HepG2 (cell line): ENCODE results near the gene RMI2. TPM values are rescaled to one million over a fixed set of nuclear protein-coding genes. Genes with fewer than 3 reads are reported as not detected.
A peak's percentile ranks its signal among the peaks of the same experiment; 100 is the strongest.

Experiments
- ADNP ChIP-seq: sonication (generic); formaldehyde crosslinking; IDR thresholded peaks from 2 replicates; pipeline ENCODE4 v1.4.0; 2020; ENCODE audit warnings: missing genetic modification reagents
- ARNT2 ChIP-seq: sonication (generic); formaldehyde crosslinking; IDR thresholded peaks from 2 replicates; pipeline ENCODE4 v1.8.0; 2022; ENCODE audit warnings: mild to moderate bottlenecking, low read depth, missing genetic modification reagents, moderate library complexity
- ASH2L ChIP-seq: fragments of 300-600, 200-600 bp; sonication (generic); IDR thresholded peaks from 2 replicates; pipeline ENCODE4 v1.7.0; 2017; ENCODE audit warnings: low read depth, mild to moderate bottlenecking, moderate library complexity, mixed read lengths, low read length; ENCODE audit not compliant: insufficient read length
- DR1 ChIP-seq: sonication (generic); formaldehyde crosslinking; IDR thresholded peaks from 2 replicates; pipeline ENCODE4 v1.8.0; 2021; ENCODE audit warnings: mild to moderate bottlenecking, missing genetic modification reagents, inconsistent platforms
- HDAC1 ChIP-seq: sonication (generic); formaldehyde crosslinking; IDR thresholded peaks from 2 replicates; pipeline ENCODE4 v1.5.1; 2020; ENCODE audit warnings: mild to moderate bottlenecking, missing genetic modification reagents
- HIC2 ChIP-seq: sonication (generic); formaldehyde crosslinking; IDR thresholded peaks from 2 replicates; pipeline ENCODE4 v1.9.0; 2022; ENCODE audit warnings: low read depth, missing genetic modification reagents
- HMGXB3 ChIP-seq: sonication (generic); formaldehyde crosslinking; IDR thresholded peaks from 2 replicates; pipeline ENCODE4 v1.4.0; 2020; ENCODE audit warnings: missing genetic modification reagents, borderline replicate concordance
- KDM3A ChIP-seq: IDR thresholded peaks from 2 replicates; pipeline ENCODE4 v1.6.1; 2018; ENCODE audit warnings: low read depth, missing compliant biosample characterization
- KMT2B ChIP-seq: IDR thresholded peaks from 2 replicates; pipeline ENCODE4 v1.6.1; 2016; ENCODE audit warnings: missing genetic modification reagents, missing compliant biosample characterization
- NFE2 ChIP-seq: sonication (generic); formaldehyde crosslinking; IDR thresholded peaks from 2 replicates; pipeline ENCODE4 v1.4.0; 2020; ENCODE audit warnings: missing genetic modification reagents
- POGZ ChIP-seq: sonication (generic); formaldehyde crosslinking; IDR thresholded peaks from 2 replicates; pipeline ENCODE4 v1.4.0; 2020; ENCODE audit warnings: mild to moderate bottlenecking, missing genetic modification reagents
- PRPF4 ChIP-seq: fragments of 200-400 bp; formaldehyde crosslinking; IDR thresholded peaks from 2 replicates; pipeline ENCODE4 v1.6.1; 2016; ENCODE audit warnings: low read length, low read depth; ENCODE audit not compliant: poor library complexity, severe bottlenecking
- TFE3 ChIP-seq: IDR thresholded peaks from 2 replicates; pipeline ENCODE4 v1.6.1; 2016
- ZBTB37 ChIP-seq: sonication (generic); formaldehyde crosslinking; IDR thresholded peaks from 2 replicates; pipeline ENCODE4 v1.4.0; 2020; ENCODE audit warnings: mild to moderate bottlenecking, missing genetic modification reagents
- ZMYM3 ChIP-seq: sonication (generic); formaldehyde crosslinking; IDR thresholded peaks from 2 replicates; pipeline ENCODE4 v1.5.1; 2020; ENCODE audit warnings: mild to moderate bottlenecking, missing genetic modification reagents
- ZNF180 ChIP-seq: sonication (generic); formaldehyde crosslinking; IDR thresholded peaks from 2 replicates; pipeline ENCODE4 v1.4.0; 2020; ENCODE audit warnings: low read depth, missing genetic modification reagents, borderline replicate concordance
- polyA plus RNA-seq, 8 experiments: library from polyadenylated mRNA; depleted of rRNA in 3 of 8; stranded (reverse) in 7 of 8; unstranded in 1 of 8; fragments of >200 nt; fragmentation: Illumina TruSeq in 4 of 8; extraction: Trizol in 4 of 8; gene quantifications; 2 replicates each; pipeline versions ENCODE4 v1.2.1 to v1.2.3, GENCODE V29; 2011 to 2016; ENCODE audit warnings: low read depth in 4 of 8, missing spikeins in 1 of 8, mixed read lengths in 1 of 8; ENCODE audit not compliant: insufficient read depth in 1 of 8
- total RNA-seq, 5 experiments: library from RNA; depleted of rRNA; stranded (reverse); fragments of >200 nt; fragmentation: Illumina TruSeq; extraction: Trizol; gene quantifications; 2 replicates each; pipeline ENCODE4 v1.2.3, GENCODE V29; 2016; ENCODE audit warnings: low read depth in 1 of 5
- TF ChIP-seq, protein P1 (sequence below): sonication (generic); formaldehyde crosslinking; IDR thresholded peaks from 2 replicates; pipeline ENCODE4 v1.4.0; 2020; ENCODE audit warnings: missing genetic modification reagents

RMI2 gene
- total and polyA plus RNA-seq, 2 of the 13 experiments (the other 11 are each of a cell fraction or from before 2014, with no cell fraction given), result 24.5 to 55.7 TPM

GRCh38 chr16:11303405-11304138, 41.7 kb upstream of the RMI2 start (continued):
- TF ChIP-seq HMGXB3 (CRISPR knock-in tag) (no peak), POGZ (no peak), NFE2 (CRISPR knock-in tag) (no peak), HIC2 (CRISPR knock-in tag) (peak; percentile 64; the same call in 1 of the 2 replicates), ZMYM3 (0 out of 2 replicates have a peak, but pooled peaks have one; percentile 59), ZNF180 (no peak), ARNT2 (0 out of 2 replicates have a peak, but pooled peaks have one; percentile 35), ADNP (CRISPR knock-in tag) (no peak), PRPF4 (no peak), KMT2B (no peak), HDAC1 (CRISPR knock-in tag) (0 out of 2 replicates have a peak, but pooled peaks have one; percentile 16), KDM3A (CRISPR knock-in tag) (0 out of 2 replicates have a peak, but pooled peaks have one; percentile 20), DR1 (CRISPR knock-in tag) (no peak), ZBTB37 (no peak), TFE3 (CRISPR knock-in tag) (no peak), ASH2L (peak; percentile 27)
- TF ChIP-seq, protein P1, sequence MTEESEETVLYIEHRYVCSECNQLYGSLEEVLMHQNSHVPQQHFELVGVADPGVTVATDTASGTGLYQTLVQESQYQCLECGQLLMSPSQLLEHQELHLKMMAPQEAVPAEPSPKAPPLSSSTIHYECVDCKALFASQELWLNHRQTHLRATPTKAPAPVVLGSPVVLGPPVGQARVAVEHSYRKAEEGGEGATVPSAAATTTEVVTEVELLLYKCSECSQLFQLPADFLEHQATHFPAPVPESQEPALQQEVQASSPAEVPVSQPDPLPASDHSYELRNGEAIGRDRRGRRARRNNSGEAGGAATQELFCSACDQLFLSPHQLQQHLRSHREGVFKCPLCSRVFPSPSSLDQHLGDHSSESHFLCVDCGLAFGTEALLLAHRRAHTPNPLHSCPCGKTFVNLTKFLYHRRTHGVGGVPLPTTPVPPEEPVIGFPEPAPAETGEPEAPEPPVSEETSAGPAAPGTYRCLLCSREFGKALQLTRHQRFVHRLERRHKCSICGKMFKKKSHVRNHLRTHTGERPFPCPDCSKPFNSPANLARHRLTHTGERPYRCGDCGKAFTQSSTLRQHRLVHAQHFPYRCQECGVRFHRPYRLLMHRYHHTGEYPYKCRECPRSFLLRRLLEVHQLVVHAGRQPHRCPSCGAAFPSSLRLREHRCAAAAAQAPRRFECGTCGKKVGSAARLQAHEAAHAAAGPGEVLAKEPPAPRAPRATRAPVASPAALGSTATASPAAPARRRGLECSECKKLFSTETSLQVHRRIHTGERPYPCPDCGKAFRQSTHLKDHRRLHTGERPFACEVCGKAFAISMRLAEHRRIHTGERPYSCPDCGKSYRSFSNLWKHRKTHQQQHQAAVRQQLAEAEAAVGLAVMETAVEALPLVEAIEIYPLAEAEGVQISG (CRISPR knock-in tag), result peak; percentile 42; the same call in 1 of the 2 replicates
